SKM-1 treated with dmso at 0.1 percent for 144 hours (cell line): ENCODE measurements around the gene SPECC1L.
"Not testable (repeated sequence)": the region's sequence is repeated elsewhere in the genome, so short reads cannot be mapped to it uniquely, and the experiment has no call there.

Experiments
- DNase-seq: peaks from one replicate; lab custom pipeline; 2025; ENCODE audit not compliant: unreplicated experiment; lab: John Stamatoyannopoulos, UW

The SPECC1L gene

GRCh38 chr22:24270556-24271385 lies at the start of gene SPECC1L:
Gene SPECC1L, plus strand, starts transcription at chr22:24270831. Its CDS starts 31,401 bp downstream, at chr22:24302232.
- peak; percentile 84 for DNase-seq

GRCh38 chr22:24224468-24224867 lies 46.2 kb upstream of the SPECC1L start:
- DNase-seq, result no peak

DNA sequence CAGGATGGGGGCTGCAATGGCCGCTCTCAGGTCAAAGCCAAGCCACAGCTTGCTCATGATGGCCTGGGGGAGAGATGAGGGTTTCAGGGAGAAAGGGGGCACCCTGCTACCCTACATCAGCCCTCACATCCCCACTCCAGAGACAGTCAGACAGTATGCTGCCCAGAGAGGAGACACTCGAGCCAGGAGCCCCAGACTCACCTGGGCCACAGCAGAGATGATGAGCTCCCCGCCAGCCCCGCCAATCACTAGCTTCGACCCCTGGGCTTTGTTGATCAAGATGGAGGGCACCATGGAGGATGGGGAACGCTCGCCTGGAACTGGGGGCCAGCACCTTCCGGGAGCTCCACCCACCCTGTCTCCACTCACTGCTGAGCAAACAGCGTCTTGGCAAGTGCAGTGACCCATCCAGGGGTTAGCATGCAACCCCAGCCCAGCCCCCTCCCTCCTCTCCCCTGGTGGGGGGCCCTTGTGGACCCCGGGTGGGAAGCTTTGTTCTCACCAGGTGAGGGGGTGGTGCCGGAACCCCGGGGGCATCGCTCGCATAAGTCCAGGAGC lies 45.5 kb upstream of the SPECC1L start:
- no peak for DNase-seq

GRCh38 chr22:24225951-24226350 lies 44.7 kb upstream of the SPECC1L start:
- DNase-seq, result no peak

GRCh38 chr22:24230911-24231656 lies 39.5 kb upstream of the SPECC1L start:
- DNase-seq, result no peak

DNA sequence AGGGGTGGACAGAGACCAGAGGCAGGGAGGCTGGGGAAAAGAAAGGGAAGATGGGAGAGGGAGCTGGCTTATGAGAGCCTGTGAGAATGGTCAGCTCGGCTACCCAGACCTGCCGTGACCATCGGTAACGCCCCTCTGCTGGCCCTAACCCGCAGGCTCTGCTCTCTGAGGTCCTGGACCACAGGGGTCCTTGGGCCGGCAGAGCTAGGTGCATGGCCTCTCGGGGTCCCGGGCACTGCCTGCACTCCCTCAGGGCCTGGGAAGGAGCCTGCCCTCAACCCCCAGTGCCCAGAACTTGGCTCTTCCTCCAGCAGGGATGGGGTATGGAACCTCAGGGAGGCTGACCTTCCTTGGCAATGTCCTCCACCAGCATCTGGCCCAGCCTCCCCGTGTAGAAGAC lies 38.9 kb upstream of the SPECC1L start:
- DNase-seq, result no peak

GRCh38 chr22:24232124-24232523 lies 38.5 kb upstream of the SPECC1L start:
- no peak for DNase-seq

DNA sequence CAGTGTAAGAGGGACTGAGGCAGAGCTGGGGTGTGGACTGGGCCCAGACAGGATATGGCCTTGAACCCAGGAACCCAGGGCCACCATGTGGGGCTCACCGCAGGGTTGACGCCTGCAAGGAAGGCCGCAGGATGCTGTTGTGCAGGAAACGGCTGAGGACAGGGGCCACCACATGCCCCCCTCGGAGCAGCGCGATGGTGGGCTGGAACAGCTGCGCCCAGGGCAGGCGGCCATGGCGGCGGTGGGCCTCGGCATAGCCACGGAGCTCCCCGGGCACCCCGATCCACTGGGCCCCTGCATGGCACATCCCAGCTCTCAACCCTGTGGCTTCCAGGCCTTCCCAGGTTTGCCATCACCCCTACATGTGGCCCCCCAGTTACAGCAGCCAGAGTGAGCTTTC lies 37.9 kb upstream of the SPECC1L start:
- no peak for DNase-seq

DNA sequence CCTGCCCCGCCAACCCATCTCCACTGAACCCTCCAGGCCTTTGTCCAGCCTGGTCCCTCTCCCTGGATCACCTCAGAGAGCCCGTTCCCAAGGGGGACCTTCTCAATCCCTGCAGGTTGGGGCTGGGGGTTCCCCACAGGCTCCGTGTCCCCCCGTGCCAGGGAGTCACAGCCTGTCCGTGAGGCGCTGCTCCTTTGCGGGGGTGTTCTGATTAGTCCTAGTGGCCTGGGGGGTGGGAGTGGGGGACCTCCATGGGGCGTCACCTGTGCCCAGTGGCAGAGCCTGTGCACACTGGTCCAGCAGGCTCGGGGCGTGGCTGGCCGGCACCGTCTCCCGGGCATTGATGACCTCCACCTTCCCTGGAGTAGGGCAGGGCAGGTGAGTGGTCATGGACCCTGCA lies 37.4 kb upstream of the SPECC1L start:
- DNase-seq, result no peak

- DNase-seq, result no peak
Observed at GRCh38 chr22:24233816-24234215, 36.8 kb upstream of the SPECC1L start.

- no peak for DNase-seq
Observed at GRCh38 chr22:24235315-24235714, 35.3 kb upstream of the SPECC1L start.

DNA sequence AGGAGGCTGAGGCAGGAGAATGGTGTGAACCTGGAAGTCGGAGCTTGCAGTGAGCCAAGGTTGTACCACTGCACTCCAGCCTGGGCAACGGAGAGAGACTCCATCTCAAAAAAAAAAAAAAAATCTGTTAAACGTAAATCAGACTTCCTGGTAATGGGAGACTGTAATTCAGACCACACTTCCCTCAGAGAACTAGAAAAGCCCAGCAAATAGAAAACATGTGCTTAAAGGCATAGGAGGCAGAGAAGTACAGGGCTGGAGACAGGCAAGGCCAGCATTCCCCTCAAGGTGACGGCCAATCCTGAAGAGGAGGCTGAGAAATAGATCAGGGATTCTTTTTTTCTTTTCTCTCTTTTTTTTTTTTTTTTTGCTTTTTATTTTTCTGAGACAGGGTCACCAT lies 34.0 kb upstream of the SPECC1L start:
- no peak for DNase-seq

DNA sequence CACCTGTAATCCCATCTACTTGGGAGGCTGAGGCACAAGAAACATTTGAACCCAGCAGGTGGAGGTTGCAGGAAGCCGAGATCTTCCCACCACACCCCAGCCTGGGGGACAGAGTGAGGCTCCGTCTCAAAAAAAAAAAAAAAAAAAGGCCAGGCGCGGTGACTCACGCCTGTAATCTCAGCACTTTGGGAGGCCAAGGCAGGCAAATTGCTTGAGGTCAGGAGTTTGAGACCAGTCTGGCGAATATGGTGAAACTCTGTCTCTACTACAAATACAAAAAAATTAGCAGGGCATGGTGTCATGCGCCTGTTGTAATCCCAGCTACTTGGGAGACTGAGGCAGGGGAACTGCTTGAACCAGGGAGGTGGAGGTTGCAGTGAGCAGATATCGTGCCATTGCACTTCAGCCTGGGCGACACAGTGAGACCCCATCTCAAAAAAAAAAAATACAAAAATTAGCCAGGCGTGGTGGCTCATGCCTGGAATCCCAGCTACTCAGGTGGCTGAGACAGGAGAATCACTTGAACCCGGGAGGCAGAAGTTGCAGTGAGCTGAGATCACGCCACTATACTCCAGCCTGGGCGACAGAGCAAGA lies 32.4 kb upstream of the SPECC1L start:
- DNase-seq, result not testable (repeated sequence)

DNA sequence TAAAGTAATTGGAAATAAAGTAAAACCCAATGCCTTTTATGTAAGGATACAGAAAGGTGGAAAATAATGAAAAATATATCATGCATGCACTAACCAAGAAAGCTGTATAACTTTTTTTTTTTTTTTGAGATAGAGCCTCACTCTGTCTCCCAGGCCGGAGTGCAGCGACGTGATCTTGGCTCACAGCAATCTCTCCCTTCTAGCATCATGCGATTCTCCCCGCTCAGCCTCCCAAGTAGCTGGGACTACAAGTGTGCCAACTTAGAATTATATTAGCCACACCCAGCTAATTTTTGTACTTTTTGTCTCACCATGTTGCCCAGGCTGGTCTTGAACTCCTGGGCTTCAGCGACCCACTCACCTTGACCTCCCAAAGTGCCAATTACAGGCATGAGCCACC lies 30.2 kb upstream of the SPECC1L start:
- DNase-seq, result no peak

DNA sequence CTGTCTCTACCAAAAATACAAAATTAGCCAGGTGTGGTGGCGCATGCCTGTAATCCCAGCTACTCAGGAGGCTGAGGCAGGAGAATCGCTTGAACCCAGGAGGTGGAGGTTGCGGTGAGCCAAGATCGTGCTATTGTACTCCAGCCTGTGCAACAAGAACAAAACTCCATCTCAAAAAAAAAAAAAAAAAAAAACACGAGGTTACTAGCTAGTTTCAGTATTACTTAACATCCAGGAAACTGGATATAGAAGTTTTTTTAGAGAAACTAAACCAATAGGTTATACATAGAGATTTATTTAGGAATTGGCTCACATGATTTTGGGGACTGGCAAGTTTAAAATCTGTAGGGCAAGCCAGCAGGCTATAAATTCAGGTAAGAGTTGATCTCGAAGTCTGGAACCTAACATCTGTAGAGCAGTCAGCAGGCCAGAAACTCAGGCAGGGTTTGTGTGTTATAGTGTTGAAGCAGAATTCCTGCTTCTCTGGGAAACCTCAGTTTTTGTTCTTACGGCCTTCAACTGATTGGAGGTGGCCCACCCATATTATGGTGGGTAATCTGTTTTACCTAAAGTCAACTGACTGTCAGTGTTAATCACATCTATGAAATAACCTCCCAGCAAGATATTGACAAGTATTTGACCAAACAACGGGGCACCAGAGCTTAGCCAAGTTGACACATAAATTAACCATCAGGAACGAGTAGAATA lies 29.5 kb upstream of the SPECC1L start:
- DNase-seq, result not testable (repeated sequence)

DNA sequence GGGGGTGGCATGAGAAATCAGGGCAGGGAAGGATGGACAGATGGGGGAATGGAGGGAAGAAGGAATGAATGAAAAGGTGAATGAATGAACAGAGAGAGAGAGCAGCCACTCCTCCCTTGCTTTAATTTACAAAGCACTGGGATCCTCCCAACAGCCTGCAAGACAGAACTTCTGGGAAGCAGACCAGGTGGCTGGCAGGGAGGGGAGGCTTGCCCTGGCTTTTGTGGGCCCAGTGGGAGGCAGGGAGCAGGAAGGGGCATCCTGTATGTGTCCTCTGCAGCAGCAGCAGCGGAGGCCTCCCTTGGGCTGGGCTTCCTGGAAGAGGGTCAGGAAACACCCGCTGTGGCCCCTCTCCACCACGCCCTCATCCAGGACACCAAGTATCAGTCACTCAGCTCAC lies 27.2 kb upstream of the SPECC1L start:
- DNase-seq, result not testable (repeated sequence)

GRCh38 chr22:24244144-24244787 lies 26.4 kb upstream of the SPECC1L start:
- DNase-seq, result no peak

DNA sequence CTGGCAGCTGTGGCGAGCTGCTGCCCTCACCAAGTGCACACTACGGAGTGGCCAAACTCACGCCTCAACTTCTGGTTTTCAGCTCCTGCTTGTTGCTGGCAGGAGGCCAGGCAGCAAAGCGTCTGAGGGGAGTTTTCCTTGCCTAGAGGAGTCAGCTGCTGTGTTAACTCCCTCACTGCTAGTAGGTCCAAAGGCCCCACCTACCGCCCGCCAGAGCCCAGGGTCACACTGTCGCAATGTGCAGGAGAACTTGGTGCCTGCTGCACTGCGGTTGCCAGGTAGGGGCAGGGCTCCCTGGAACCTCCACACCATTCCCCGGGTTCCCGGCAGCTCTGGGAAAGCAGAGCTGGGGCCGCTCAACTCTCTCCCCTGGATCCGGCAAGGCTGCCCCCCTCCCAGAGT lies 25.6 kb upstream of the SPECC1L start, which contains the start of gene GGT5:
Gene GGT5, minus strand, starts transcription at position 53 of the 402 bp plus-strand sequence. CDS start 357 bp downstream, outside the sequence.
- DNase-seq, result not testable (repeated sequence)

GRCh38 chr22:24245584-24246561 lies 24.8 kb upstream of the SPECC1L start:
- not testable (repeated sequence) for DNase-seq
